Stimulated activated CD8-positive, alpha-beta memory T cell treated with anti-CD3 and anti-CD28 coated beads, Interleukin-2, amount 100 ng/mL, for 48 hours (primary cell): ENCODE data around the gene PPP4R3A.
A peak's percentile ranks its signal among the peaks of the same experiment; 100 is the strongest.
"Not testable (repeated sequence)": the region's sequence is repeated elsewhere in the genome, so short reads cannot be mapped to it uniquely, and the experiment has no call there.

Experiments
- DNase-seq, 2 donors: peaks; one replicate each; pipeline ENCODE4 v3.0.0-alpha.2; 2020; ENCODE audit warnings: low read depth in 2 of 2

PPP4R3A gene

DNA sequence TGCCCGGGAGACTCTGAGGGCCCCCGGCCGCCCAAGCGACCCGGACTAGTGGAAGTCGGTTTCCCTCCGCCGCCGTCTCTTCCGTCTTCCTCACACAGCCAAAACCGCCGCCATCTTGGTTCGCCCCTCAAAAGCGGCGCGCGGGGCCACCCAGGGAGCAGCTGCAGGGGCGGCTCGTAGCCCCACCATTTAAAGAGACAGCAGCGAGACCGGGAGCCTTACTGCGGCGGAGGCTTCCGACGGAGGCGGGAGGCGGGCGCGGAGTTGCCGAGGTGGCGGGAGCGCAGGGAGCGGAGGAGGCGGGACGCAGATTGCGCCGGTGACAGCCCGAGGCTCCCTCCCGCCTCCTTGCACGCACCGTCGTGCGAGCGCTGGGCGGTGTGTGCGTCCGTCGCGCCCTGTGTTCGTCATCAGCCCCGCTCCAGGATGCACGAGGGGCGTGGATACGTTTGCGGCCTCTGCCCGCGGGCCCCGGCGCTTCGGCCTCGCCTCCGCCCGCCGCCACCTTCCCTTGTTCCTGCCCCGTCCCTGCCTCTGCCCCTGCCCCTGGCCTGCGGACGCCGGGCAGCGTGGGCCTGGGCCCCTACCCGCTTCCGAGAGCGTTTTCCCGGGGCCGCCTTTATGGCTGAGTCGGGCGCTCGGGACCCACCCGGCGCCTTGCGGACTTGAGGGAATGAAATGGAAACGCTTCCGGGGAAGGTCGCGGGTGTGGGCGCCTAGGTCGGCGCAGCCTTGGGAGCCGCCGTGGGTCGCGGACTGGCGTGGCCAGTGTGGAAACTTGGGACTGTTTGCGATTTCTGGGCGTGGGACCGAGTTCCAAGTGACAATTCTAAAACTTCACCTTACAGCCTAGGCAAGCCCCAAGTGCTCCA lies at the start of gene PPP4R3A:
TSS of gene PPP4R3A (minus strand) at position 140 of the 872 bp plus-strand sequence. CDS start 663 bp downstream, outside the sequence.
- DNase-seq = peak; percentile 89 to 90

GRCh38 chr14:91555531-91555930 lies 45.4 kb upstream of the PPP4R3A start:
- DNase-seq = no peak

GRCh38 chr14:91554535-91555332 lies 44.6 kb upstream of the PPP4R3A start:
- no peak for DNase-seq

- DNase-seq = no peak
Measured at GRCh38 chr14:91548108-91548507, 38.0 kb upstream of the PPP4R3A start.

DNA sequence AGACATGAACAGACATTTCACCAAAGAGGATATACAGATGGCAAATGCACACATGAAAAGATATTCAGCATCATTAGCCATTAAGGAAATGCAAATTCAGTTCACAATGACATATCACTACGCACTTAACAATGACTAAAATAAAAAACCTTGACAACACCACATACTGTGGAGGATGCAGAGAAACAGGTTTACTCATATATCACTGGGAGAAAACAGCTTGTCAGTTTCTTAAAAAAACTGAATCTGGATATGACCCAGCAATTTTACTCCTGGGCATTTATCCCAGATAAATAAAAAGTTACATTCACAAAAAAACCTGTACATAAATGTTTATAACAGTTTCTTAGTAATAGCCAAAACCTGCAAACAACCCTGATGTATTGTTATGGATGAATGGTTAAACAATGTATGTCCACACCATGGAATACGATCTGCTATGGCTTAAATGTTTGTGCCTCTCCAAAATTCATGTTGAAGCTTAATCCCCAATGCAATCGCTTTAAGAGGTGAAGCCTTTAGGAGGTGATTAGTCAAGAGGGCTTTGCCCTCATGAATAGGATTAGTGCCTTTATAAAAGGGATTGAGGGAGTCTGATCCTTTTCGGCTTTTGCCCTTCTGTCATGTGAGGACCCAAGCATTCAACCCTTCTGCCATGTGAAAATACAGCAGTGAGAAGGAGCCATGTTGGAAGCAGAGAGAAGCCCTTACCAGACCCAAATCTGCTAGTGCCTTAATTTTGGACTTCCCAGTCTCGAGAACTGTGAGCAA lies 36.0 kb upstream of the PPP4R3A start:
- no peak for DNase-seq

DNA sequence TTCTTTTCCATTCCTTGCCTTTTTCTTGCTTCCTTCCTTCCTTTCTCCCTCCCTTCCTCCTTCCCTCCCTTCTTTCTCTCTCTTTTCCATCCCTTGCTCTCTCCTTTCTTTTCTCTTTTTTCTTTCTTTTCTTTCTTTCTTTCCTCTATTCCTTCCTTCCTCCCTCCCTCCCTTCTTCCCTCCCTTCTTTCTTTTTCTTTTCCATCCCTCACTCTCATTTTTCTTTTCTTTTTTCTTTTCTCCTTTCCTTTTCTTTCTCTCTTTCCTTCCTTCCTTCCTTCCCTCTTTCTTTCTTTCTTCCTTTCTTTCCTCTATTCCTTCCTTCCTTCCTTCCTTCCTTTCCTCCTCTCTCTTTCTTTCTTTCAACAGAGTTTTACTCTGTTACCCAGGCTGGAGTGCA lies 35.1 kb upstream of the PPP4R3A start:
- DNase-seq = no peak

GRCh38 chr14:91536327-91536726 lies 26.2 kb upstream of the PPP4R3A start:
- no peak for DNase-seq

GRCh38 chr14:91534059-91534458 lies 23.9 kb upstream of the PPP4R3A start:
- DNase-seq = not testable (repeated sequence)

- no peak for DNase-seq
Measured at GRCh38 chr14:91533623-91534022, 23.5 kb upstream of the PPP4R3A start.

GRCh38 chr14:91523972-91524371 lies 13.9 kb upstream of the PPP4R3A start:
- DNase-seq = no peak

- DNase-seq = no peak
Measured at GRCh38 chr14:91521061-91521640, 11.0 kb upstream of the PPP4R3A start.

DNA sequence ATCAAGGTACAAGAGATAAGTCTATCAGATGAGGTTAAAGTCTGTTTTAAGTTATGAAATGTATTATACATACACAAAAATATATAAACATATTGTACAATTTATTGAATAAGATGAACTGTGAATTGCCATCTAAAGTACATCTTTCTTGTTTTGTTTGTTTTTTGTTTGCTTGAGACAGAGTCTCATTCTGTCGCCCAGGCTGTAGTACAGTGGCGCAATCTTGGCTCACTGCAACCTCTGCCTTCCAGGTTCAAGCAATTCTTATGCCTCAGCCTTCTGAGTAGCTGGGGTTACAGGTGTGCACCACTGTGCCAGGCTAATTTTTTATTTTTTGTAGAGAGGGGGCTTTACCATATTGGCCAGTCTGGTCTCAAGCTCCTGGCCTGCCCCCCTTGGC lies 10.0 kb upstream of the PPP4R3A start:
- no peak for DNase-seq

GRCh38 chr14:91519239-91520036 lies 9.3 kb upstream of the PPP4R3A start:
- DNase-seq = no peak

GRCh38 chr14:91516663-91517388 lies 6.7 kb upstream of the PPP4R3A start:
- DNase-seq = no peak

- no peak for DNase-seq
Measured at GRCh38 chr14:91515979-91516378, 5.9 kb upstream of the PPP4R3A start.

DNA sequence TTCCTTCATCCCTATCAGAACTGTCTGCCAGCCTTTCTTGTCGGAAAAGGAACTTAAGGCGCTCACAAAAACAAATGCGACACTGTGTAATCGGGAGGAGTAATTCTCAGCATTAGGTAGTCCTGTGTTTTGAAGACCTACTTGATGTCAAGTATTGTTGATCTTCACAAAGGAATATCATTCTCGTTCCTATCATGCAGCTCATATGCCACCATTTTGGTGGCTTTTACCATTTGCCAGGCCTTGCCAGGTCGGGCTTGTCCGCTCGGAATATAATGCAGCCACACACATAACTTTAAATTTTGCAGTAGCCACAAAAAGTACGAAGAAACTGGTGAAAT lies 903 bp upstream of the PPP4R3A start:
- no peak for DNase-seq

GRCh38 chr14:91509878-91510170 lies 286 bp downstream of the PPP4R3A start:
- DNase-seq = no peak

GRCh38 chr14:91509083-91509877 lies 830 bp downstream of the PPP4R3A start:
- peak; percentile 14 to 27 for DNase-seq

GRCh38 chr14:91508105-91508504 lies 2.0 kb downstream of the PPP4R3A start:
- DNase-seq = no peak

- DNase-seq = no peak
Measured at GRCh38 chr14:91506226-91506625, 3.9 kb downstream of the PPP4R3A start.
